GM19043 (cell line): ENCODE results near the gene PLP2.
"Not testable (repeated sequence)": the region's sequence is repeated elsewhere in the genome, so short reads cannot be mapped to it uniquely, and the experiment has no call there.

Source experiments
- ATAC-seq: cut with Tn5 transposase; IDR thresholded peaks from one replicate; pipeline ENCODE4 v1.9.1; 2021; ENCODE audit warnings: low read depth; ENCODE audit not compliant: unreplicated experiment

Gene PLP2, protein sequence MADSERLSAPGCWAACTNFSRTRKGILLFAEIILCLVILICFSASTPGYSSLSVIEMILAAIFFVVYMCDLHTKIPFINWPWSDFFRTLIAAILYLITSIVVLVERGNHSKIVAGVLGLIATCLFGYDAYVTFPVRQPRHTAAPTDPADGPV

DNA sequence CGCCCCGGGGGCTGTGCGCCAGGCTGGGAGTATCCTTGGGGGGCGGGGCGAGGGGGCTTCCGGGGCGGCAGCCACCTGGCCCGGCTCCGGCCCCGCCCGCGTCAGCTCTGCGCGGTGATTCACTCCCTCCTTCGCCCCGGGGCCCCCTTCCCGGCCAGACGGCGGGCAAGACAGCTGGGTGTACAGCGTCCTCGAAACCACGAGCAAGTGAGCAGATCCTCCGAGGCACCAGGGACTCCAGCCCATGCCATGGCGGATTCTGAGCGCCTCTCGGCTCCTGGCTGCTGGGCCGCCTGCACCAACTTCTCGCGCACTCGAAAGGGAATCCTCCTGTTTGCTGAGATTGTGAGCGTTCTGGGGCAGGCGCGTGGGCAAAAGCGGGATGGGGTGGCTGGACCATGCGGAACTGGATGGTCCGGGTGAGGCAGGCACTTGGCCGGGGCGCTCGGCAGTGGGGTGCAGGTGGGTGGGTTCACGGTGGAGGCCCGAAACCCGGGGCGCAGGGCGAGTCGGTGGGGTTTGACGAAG, at the start of gene PLP2:
PLP2 (plus strand) TSS at position 147 of the 528 bp plus-strand sequence; CDS start at position 250, 103 bp downstream.
- ATAC-seq: peak; percentile 33

DNA sequence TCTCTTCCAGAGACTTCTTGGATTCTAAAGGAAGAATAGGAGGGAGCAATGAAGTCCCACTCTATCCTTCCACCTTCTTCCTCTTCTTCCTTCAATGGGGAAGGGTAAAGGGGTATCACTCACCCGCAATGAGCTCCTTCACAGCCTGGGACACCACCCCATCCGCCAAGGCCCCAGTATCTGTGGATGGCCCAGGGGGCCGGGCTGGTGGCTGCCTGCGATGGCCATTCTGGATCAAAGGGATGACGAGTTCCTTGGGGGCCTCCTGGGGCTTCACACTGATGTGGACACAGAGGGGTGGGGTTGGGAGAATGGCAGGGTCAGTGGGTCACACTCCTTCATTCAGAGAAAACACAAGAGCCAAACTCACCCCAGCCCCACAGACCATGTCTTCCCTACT, 49.2 kb upstream of the PLP2 start:
- ATAC-seq: no peak

DNA sequence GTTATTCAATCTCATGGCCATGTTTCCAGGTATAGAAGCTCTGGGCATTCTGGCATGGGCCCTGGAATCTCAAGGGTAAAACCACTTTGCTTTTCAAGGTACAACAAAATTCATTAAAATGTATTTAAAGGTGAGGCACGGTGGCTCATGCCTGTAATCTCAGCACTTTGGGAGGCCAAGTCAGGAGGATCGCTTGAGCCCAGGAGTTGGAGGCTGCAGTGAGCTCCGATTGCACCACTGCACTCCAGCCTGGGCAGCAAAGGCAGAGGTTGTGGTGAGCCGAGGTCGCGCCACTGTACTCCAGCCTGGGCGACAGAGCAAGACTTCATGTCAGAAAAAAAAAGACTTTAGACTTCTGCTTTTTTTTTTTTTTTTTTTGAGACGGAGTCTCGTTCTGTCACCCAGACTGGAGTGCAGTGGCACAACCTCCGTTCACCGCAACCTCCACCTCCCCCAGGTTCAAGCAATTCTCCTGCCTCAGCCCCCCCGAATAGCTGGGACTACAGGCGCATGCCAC, 43.9 kb upstream of the PLP2 start:
- not testable (repeated sequence) for ATAC-seq

DNA sequence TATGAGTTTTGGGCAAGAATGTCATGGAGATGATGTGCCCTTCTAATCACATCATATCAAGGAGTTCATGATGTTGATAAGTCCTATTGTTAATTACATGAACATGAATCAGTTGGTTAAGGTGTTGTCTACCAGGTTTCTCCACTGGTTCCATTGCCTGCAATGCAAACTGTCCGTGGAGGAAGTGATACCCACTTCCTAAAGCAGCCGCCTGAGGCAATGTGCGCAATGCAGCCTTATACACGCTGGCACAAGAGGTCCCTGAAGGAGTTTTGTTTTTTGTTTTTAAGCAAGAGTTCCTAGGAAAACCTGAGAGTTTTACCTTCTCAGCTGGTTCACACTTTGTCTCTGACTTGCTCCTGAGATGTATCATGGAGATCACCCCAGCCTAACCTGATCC, 42.3 kb upstream of the PLP2 start:
- ATAC-seq: no peak

DNA sequence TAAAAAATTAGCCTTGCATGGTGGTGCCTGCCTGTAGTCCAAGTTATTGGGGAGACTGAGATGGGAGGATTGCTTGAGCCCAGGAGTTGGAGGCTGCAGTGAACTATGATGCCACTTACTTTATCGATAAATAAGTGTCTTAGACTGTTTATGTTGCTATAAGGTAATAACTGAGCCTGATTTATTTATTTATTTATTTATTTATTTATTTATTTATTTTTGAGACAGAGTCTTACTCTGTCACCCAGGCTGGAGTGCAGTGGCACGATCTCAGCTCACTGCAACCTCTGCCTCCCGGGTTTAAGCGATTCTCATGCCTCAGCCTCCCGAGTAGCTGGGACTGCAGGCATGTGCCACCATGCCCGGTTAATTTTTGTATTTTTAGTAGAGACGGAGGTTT, 39.4 kb upstream of the PLP2 start:
- ATAC-seq: not testable (repeated sequence)

DNA sequence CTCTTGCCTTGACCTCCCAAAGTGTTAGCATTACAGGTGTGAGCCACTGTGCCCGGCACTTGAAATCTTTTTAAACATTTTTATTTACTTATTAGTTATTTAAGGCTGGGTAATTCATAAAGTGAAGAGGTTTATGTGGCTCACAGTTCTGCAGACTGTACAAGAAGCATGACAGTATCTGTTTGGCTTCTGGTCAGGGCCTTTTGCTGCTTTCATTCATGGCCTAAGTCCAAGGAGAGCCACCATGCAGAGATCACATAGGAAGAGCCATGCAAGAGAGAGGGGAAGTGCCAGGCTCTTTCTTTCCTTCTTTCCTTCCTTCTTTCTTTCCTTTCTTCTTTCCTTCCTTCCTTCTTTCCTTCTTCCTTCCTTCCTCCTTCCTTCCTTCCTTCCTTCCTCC, 37.9 kb upstream of the PLP2 start:
- ATAC-seq: no peak

DNA sequence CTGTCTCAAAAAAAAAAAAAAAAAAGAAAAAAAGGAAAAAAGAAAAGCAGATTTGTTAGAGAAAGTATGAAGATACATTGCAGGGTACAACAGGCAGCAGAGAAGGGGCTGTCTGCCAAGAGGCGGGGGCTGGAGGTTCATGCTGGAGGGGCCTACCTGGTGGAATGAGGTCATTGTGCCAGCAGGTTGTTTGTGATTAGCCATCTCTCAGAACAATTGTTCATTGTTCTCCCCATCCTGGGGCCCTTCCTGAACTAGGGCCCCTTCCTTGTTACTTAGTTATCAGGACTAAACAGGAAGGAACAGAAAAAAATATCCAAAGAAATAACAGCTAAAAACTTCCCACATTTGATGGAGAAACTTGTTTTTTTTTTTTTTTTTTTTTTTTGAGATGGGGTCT, 34.2 kb upstream of the PLP2 start:
- no peak for ATAC-seq

DNA sequence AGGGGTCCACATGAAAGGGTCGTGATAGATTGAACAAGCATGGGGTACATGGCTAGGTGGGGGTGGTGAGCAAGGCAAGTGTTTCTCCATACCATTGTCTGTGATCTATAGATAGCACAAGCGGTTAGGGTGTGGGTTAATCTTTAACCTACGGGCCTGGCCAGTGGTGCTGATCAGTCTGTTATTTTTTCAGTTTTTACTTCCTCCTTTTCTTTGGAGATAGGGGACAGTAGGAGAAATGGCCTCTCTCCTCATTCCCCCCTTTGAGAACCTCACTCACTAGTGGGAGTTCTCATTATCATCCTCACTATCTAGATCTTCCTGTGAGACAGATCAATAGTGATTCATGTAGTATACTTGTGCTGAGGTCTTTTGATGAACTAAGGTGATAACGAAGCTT, 32.0 kb upstream of the PLP2 start:
- no peak for ATAC-seq

DNA sequence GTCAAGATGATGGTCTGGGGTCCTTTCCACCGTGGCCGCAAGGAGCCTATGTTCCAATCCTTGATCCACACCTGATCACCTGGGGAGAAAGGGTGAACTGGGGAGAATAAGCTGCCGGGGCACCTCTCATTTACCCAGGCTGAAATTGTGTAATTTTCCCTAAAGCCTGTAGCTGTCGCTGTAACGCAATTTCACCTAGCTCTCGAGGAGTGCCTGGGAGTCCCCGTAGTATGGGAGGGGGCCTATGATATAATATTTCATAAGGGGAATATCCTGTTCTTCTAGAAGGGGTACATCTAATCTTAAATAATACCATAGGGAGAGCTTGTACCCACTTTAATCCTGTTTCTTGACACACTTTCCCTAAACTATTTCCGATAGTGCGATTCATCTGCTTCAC, 29.4 kb upstream of the PLP2 start:
- not testable (repeated sequence) for ATAC-seq

DNA sequence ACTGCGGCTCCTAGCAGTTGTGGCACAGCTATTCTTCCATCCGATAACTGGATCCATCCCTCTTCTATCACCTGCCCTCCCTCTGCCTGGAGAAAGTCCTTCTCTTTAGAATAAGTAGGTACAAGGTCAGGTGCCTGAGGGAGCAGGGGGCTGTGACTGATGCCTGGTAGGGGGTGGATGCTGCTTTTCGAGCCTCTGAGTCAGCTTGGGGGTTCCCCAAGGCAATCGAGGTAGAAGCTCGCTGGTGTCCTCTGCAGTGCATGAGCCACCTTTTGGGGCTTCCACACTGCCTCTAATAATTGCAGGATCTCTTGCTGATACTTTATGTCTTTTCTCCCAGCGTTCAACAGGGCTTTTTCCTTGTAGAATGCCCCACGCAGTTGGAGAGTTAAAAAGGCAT, 28.5 kb upstream of the PLP2 start:
- ATAC-seq: not testable (repeated sequence)

DNA sequence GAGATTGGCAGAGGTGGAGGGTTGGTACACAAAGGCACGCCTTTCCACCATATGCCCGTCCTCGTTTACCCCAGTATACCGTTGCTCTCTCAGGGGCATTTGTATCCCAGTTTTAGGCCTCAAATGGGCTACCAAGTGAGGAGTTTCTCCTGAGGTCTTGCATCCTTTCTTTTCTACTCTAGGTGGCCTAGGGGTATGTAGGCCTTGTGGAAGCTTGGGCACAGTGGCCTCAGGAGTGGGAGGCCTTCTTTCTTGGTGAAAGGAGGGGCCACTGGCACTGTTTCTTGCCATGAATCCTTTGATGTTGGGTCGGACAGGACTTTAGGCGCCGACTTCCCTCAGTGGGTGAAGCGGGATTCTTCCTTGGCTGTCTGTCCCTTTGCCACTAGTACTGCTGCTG, 24.4 kb upstream of the PLP2 start:
- no peak for ATAC-seq

DNA sequence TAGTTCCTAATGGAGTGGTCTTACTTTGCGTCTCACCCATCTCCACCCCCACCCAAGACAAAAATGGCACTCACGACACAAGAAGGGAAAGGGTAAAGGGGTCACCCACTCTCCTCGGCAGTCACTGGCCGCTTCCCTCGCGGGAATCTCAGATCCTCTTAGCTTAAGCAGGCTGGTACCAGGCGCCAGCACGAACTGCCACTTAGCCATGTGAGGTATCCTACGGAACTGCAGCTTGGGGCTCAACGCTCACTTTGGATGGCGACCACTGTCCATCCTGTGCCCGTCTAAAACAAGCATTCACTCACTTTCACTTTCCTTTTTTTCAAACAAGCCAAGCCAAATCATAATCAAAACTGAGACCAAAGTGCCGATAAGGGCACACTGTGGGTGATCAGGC, 23.8 kb upstream of the PLP2 start:
- ATAC-seq: no peak

DNA sequence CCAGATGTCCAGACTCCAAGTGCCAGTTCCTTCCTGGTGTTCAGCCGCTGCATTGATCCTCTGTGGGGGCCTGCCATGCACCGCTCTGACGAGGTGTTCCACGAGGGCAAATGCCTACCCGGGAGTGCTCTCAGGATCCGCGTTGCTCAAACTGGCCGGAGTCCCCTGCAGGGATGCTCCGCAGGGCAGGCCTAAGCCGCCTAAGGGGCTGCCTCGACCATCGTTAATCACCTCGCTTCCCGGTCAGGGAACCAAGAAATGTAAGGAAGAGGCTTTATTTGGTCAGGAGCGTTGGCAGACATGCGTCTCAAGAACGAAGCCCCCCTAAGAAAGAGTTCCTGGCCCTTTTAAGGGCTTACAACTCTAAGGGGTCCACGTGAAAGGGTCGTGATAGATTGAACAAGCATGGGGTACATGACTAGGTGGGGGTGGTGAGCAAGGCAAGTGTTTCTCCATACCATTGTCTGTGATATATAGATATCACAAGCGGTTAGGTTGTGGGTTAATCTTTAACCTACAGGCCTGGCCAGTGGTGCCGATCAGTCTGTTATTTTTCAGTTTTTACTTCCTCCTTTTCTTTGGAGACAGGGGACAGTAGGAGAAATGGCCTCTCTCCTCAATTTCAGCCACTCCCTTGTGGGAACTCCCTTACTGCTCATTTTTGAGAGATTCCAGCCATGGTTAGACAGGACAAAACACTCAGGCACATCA, 23.2 kb upstream of the PLP2 start:
- ATAC-seq: not testable (repeated sequence)

DNA sequence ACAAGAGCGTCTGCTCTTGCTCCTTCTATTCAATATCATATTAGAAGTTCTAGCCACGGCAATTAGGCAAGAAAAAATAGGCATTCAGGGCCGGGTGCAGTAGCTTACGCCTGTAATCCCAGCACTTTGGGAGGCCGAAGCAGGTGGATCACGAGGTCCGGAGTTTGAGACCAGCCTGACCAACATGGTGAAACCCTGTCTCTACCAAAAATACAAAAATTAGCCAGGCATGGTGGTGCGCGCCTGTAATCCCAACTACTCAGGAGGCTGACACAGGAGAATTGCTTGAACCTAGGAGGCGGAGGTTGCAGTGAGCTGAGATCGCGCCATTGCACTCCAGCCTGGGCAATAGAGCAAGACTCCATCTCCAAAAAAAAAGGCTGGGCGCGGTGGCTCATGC, 22.4 kb upstream of the PLP2 start:
- not testable (repeated sequence) for ATAC-seq

DNA sequence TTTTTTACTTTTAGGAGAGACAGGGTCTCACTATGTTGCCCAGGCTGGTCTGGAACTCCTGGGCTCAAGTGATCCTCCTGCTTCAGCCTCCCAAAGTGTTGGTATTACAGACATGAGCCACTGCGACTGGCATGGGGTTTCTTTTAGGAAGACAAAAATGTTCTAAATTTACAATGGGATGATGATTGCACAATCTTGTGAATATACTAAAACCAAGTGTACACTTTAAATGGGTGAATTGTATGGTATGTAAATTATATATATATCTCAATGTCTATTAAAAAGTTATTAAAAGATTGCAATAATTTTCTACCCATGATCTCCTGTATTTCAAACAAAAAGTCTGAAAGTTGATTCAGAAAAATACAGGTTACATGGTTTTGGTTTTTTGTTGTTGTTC, 18.2 kb upstream of the PLP2 start:
- no peak for ATAC-seq

DNA sequence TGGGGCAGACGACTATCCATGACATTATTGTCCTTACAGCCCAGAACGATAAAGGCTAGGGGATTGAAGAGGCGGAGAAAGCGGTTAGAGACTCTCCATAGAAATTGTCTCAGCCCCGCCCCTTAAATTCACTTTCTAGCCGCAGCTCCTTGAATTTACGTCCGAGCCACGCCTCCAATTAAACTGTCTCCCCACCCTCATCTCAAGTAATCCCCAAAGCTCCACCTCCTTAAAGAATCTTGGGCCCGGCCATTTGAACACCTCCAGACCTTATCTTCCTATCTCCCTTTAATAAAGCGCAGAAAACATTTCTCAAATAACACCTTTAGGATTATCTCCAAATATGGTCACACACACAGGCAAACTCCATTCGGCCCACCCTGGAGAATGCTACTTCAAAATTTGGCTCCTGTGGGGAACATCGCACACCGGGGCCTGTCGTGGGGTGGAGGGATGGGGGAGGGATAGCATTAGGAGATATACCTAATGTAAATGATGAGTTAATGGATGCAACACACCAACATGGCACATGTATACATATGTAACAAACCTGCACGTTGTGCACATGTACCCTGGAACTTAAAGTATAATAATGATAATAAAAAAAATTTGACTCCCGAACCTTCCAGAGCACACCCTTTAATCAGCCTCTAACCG, 16.3 kb upstream of the PLP2 start:
- ATAC-seq: no peak

DNA sequence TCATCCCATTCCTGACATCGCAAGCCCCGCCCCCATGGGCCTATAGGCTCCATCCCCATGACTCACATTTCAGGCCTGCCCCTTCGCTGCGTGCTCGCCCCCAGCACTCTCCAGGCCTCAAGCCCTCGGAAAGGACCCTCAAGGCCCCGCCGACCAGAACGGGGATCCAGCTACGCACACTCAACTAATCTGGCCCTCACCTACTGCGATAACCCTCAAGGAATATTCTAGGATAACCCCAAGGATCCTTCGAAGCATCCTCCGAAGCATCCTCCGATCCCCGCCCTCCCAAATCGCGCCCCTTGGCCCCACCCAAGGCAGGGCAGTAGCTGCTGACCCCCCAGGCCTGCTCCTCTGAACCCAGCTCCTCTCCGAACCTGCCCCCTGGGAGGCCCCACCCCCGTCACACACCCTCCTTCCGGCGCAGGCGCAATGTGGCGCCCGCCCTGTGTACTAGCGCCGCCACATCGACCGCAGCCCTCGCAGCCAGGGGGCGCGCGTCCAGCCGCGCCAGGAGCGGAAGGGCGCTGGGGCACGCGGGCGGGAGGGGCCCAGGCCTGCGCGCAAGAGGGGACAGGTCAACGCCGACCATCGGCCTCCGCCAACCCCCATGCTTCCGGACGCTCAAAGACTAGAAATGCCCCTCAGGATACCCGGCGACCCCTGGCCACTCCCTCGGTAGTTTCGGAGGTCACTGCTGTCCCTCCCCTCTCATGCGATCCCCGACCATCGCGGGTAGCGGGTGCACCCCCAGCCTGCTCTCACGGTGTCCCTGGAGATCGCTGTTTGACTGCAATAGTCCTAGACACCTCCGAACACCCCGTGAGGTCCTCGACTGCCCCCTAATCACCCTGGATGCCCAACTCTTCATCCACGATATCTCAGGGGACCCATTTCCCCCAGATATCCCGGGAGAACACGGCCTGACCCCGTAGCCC, 15.5 kb upstream of the PLP2 start:
- peak; percentile 83 for ATAC-seq

DNA sequence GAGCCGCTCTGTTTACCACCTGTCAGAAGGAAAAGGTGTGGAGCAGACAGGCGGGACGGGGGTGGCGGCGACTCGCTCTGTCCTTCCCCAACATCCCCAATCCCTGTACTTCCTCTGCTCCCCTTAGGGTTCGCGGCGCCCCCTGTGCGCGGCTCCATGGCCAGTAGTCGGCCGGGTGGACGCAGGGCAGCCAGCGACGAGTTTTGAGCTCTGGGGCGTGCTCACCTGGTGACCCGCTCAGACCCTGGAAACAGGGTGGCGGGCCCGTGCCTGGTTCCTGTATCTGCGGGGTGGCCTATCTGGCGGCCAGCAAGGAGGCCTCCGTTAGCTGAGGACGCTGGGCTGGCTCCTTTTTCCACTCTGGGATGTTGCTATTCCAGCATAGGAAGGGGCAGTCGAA, 14.5 kb upstream of the PLP2 start:
- no peak for ATAC-seq

DNA sequence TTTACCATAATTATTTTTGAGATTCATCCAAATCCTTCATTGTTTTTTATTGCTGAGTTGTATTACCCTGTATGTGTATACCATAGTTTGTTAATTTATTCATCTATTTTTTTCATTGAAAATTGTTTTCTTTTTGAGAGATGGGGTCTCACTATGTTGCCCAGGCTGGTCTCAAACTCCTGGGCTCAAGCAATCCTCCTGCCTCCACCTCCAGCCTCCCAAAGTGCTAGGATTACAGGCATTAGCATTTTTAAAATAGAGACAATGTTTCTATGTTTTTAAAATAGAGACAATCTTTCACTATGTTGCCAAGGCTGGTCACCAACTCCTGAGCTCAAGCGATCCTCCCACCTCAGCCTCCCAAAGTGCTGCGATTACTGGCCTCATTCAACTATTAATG, 10.8 kb upstream of the PLP2 start:
- ATAC-seq: no peak

DNA sequence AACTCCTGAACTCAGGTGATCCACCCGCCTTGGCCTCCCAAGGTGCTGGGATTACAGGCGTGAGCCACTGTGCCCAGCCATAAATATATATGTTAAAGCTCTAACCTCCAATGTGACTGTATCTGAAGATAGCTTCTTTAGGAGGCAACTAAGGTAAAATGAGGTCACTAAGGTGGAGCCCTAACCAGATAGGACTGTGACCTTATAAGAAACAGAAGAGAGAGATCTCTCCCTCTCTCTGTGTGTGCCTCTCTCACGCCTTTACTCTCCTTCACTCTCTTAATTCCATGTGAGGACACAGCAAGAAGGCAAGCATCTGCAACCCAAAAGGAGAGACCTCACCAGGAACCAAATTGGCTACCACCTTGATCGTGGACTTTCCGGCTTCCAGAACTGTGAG, 10.1 kb upstream of the PLP2 start:
- no peak for ATAC-seq

DNA sequence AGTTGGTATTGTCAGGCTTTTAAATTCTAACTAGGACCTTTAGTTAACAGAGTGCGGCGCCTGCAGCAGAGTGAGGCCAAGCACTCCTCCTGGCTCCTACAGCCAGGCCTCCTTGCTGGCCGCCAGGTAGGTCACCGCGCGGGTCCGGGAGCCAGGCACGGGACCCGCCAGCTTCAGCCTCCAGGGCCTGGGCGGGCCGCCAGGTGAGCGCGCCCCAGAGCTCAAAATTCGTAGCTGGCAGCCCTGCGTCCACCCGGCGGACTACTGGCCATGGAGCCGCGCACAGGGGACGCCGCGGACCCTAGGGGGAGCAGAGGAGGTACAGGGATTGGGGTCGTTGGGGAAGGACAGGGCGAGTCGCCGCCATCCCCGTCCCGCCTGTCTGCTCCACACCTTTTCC, 9.1 kb upstream of the PLP2 start, which contains the start of gene MAGIX:
MAGIX (plus strand) TSS at position 139 of the 400 bp plus-strand sequence; CDS start at position 271, 132 bp downstream.
- ATAC-seq: no peak
